Colon (tissue), 2 donors: ENCODE results near the gene VCL.

Experiments used
- FAIRE-seq: peaks from 2 replicates; lab custom pipeline; 2012; peaks lifted over from hg19 to GRCh38; lab: Jason Lieb, UNC
- donor health status: control.
- donor health status: control.

VCL gene

DNA sequence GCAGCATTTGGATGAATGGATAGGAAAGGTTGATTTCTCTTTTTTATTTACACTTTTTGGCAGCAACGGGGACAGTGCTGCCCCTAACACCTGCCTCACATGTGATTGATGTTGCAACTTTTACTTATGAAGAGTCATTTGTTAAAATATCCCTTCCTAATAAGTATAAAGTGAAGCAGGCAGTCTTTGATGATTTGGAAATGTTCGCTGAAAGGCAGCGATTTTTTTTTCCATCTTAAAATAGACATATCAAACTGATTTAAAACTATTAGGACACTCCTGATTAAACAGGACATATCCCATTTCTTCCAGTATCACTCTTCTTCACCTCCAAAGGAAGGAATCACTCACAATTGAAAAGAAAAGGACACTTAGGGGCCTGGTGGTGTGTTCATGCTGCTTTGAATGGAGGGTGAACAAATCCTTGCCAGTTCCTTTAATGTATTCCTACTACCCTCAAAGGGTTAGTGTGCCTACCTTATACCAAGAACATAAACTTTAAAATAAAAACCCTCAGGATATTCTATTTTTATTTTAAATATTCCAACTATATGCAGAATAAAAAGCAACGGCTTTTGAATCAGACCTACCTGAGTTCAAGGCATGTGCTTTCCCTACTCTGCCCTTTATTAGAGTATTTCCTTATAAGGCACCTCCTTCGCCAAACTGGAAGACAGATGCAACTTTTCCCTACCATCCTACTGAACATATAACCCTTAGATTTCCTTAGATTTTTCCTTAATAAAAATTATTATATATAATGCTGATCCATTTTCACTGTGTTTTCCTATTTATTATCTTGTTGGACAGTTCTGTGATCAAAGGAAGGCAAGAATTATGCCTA lies 154.2 kb downstream of the VCL start:
- no peak for FAIRE-seq

DNA sequence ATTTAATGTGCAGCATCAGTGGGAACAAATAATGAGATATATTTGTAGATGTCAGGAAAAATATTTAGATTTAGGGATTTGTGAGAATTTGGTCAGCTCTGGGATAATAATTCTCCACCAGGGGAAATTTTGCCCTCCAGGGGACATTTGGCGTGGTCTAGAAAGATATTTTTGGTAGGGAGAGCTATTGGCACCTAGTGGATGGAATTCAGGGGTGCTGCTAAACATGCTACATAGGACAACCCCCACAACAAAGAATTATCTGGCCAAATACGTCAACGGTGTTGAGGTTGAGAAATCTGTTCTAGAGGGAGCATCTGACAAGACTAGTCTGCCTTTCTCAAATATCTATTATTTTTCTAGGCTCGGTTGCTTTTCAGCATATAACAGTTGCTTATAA lies 155.2 kb downstream of the VCL start:
- FAIRE-seq, result no peak

DNA sequence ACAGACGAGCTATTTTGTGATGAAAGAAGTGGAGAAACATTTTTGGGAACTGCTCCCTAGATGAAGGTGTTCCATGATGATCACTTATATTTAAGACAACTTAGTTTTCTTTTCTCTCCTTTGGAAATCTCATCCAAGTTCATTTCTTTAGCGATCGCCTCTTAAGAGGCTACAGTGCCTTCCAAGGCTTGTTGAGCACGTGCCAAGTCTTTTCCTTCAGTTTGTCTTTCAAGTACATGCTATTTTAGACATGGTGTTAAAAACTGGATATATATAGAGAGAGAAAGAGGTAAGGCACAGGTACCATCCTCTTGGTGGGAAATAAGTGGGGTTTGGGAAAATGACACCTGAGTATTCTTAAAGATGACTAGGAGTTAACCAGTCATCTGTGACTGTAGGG lies 155.8 kb downstream of the VCL start:
- no peak for FAIRE-seq

DNA sequence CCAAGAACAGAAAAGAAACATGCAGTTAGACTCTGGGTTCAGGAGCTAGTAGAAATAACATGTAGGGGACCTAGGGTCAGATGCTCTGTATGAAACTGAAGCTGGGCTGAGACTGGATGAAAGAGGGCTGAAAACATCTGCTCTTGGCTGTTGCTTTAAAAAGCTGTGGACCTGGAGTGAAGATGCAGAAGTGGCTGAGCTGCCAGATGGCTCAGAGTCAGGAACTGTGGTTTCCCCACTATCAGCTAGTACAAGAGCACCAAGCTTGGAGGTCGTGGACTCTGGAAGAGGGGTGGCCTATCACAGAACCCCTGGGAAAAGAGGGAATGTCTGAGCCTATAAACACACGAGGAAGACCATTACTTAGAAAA lies 159.0 kb downstream of the VCL start:
- FAIRE-seq, result no peak

DNA sequence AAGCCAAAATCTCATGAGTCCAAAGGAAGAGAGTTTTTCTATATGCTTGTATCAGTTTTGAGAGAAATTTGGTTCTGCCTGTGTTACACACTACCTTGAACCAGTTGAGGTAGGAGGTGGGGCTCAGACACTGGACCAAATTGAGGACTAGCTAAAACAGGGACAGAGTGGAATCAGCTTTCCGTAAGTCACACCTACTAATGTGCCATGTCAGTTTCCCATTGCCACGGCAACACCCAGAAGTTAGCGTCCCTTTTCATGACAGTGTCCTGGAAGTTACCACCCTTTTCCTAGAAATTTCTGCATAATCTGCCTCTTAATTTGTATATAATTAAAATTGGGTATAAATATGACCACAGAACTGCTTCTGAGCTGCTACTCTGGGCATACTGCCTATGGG lies 162.1 kb downstream of the VCL start:
- FAIRE-seq, result no peak

DNA sequence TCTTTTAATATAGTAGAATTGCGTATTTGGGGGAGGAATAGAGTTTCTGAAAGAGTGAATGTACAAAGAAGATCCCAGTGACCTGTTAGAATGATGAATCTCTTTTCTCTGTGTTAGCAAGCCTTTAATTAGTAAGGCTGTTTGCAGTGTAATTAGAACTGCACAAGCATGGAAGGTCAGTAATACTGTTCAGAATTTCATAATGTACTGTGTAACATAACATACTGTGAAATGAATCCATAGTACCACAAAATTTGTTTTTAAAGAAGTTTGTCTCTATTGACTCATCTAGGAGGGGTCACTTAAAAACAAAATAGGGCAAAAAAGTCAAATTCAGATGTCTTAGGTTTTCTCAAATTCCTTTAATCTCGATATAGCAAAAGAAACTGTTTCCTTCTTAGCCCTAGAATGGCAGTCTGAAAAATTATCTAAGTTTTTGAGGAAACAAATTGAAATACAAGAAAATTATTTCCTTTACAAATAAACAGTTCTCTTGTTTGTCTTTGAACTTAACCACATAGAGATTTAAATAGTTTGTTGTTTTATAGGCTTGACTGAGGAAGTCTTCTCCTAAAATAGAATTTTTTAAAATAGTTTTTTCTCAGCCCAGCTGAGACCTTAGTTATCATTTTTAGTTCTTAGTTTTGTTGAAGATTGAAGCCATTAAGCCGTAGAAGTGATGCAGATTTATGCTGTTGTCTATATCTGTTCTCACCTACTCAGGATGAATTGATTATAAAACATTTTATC lies 165.6 kb downstream of the VCL start:
- FAIRE-seq, result no peak

DNA sequence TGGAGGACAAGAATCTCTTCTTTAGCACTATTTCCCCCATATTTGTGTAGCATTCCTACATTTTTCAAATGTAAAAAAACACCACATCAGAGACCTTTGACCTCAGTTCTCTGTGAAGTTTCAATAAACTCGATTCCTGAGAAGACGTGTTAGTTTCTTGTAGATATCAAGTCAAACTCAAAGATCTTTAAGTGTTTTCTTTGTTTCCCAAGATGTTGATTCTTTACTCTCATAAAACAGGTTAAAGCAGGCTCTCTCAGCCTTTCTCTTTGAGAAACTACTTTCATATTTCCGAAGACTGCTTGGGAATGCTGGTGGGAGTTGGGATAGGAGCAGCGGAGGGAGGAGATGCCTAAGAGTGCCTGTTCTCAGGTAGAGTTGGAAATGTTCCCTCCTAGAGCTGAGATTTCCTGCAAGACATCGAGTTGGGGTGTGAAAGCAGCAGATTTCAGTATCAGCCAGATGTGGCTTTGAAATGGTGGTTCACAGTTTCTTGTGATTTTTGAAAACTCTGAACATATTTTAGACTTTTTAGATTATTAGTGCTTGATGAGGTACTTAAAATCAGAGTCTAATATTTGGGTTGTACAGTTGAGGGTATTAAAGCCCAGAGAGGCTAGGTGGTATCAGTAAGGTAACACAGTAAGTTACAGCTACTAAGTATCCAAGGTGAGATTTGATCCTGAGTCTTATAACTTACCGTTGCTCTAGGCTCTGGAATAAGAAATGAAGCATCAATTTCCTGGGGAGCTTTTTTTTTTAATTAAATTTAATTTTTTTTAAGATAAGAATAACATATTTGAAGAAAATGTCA lies 167.0 kb downstream of the VCL start:
- no peak for FAIRE-seq

DNA sequence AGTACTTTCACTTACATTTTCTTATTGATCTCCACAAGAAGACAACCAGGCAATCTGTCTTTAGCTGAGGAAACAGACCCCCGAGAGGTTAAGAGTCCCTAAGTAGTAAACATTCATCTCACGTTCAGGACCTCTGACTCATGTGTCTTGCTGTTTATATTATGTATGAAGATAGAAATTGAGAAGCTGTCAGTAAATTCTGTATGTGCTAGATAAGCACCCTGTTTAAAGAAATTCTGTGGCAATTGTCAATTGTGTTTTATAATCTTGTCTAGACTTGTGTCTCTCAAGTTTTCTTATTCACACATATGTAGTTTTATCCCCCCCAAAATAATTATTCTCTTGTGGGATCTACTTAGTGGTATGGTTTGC lies 167.6 kb downstream of the VCL start:
- FAIRE-seq, result no peak

DNA sequence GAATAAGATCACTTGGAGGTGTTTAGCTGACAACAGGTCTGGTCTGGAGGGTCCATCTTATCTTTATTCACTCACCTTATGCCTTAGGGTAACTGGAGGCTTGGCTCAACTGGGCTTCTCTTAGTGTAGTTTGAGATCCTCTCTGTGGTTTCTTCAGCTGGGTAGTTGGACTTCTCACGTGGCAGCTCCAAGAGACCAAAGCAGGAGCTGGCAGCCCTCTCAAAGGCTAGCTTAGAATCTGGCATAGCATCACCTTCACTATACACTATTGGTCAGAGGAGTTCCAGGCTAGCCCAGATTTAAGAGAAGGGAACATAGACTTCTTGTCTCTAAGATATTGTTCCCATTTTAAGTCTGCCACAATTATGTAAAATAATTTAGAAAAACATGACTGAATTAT lies 169.5 kb downstream of the VCL start:
- no peak for FAIRE-seq
